Measurements from ENCODE around the gene KLHL21. TPM values are rescaled to one million over a fixed set of nuclear protein-coding genes. Genes with fewer than 3 reads are reported as not detected.

The KLHL21 gene
- total and polyA plus RNA-seq, 9 donors, result 14.4 to 40.4 (median 34.4) TPM

DNA sequence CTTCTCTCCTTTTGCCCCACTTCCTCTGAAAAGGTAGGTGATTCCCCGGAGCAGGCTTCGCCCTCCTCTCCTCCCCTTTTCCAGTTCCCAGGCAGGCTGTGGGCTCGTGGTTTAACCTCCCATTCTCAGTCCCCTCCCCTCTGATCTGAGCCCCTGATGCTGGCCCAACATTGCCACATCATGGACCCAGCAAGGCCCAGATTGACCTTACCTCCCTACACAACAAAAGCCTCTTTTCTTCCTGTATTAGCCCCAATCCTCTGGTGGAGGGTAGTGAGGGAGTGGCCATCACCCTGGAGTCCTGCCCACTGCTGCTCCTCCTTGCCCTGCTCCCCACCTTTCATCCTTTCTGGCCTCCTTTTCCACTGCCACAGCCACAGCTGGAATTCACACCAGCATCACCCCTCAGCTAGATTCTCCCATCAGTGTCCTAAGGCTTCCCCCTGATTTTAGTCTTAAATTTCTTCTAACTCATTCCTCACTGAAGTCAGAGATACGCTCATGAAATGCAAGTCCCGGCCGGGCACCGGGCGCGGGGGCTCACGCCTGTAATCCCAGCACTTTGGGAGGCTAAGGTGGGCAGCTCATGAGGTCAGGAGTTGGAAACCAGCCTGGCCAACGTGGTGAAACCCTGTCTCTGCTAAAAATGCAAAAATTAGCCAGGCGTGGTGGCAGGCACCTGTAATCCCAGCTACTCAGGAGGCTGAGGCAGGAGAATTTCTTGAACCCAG, 29.9 kb downstream of the KLHL21 start:
- no peaks in the 10 kb centered on the region for H3K9me3 ChIP-seq
- TF ChIP-seq EP300 (IDR thresholded peaks at IDR 0.05), result no peak
- TF ChIP-seq POLR2A (IDR thresholded peaks at IDR 0.05), result no peak
- TF ChIP-seq, protein P1, sequence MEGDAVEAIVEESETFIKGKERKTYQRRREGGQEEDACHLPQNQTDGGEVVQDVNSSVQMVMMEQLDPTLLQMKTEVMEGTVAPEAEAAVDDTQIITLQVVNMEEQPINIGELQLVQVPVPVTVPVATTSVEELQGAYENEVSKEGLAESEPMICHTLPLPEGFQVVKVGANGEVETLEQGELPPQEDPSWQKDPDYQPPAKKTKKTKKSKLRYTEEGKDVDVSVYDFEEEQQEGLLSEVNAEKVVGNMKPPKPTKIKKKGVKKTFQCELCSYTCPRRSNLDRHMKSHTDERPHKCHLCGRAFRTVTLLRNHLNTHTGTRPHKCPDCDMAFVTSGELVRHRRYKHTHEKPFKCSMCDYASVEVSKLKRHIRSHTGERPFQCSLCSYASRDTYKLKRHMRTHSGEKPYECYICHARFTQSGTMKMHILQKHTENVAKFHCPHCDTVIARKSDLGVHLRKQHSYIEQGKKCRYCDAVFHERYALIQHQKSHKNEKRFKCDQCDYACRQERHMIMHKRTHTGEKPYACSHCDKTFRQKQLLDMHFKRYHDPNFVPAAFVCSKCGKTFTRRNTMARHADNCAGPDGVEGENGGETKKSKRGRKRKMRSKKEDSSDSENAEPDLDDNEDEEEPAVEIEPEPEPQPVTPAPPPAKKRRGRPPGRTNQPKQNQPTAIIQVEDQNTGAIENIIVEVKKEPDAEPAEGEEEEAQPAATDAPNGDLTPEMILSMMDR (IDR thresholded peaks at IDR 0.05), result no peak
- H3K36me3 ChIP-seq, result no peaks in the 10 kb centered on the region
- DNase-seq, result no peak
- no peaks in the 10 kb centered on the region for H3K27me3 ChIP-seq
- 61 to 80% (median 69%) methylated on average over 12 of the region's 12 CpGs for WGBS, 3 donors
- intact Hi-C loops (cut with DNase I), result no loop called here
- H3K4me3 ChIP-seq, result no peak overlapping the region
- H3K27ac ChIP-seq, result no peak overlapping the region
- H3K4me1 ChIP-seq (ENCODE audit: insufficient read depth), result no peaks in the 10 kb centered on the region

DNA sequence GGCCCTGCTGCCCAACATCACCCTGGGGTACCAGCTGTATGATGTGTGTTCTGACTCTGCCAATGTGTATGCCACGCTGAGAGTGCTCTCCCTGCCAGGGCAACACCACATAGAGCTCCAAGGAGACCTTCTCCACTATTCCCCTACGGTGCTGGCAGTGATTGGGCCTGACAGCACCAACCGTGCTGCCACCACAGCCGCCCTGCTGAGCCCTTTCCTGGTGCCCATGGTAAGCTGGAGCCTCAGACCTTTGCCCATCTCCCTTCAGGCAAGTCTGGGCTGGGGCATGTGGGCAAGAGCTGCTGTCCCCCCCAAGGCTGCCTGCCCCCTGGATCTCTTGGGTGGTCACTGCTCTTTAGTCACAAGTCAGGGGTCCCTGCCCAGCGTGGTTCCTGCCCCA, 31.7 kb downstream of the KLHL21 start:
- Histone ChIP-seq H3K9me3 (no peaks in the 10 kb centered on the region), H3K4me3 (no peak overlapping the region), H3K27ac (no peak overlapping the region), H3K4me1 (ENCODE audit: insufficient read depth) (no peaks in the 10 kb centered on the region), H3K27me3 (no peaks in the 10 kb centered on the region), H3K36me3 (no peaks in the 10 kb centered on the region)
- DNase-seq, result no peak
- no peak for TF ChIP-seq POLR2A (IDR thresholded peaks at IDR 0.05)
- no peak for TF ChIP-seq EP300 (IDR thresholded peaks at IDR 0.05)
- TF ChIP-seq, protein P1 (IDR thresholded peaks at IDR 0.05), result no peak
- WGBS, 3 donors, result 70 to 73% (median 70%) methylated on average over 5 of the region's 5 CpGs
- intact Hi-C loops (cut with DNase I), result no loop called here

DNA sequence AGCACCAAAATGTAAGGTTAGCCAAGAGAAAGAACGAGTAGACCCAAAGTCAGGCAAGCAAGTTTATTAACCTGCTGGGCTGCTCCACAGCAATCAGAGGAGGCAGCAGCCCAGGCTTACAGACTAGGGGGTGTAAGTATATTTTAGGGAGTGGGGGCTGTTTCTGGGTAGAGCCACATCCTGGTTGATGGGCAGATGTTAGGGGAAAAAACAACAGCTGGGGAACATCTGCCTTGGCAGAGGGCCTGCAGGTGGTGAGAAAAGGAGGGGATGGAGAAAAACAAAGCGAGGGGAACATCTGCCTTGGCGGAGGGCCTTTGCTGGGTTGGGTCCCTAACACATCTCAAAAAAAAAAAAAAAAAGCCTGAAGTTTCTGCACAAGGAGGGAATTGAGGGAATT, 32.6 kb downstream of the KLHL21 start:
- H3K27me3 ChIP-seq, result no peaks in the 10 kb centered on the region
- DNase-seq, result no peak
- H3K9me3 ChIP-seq, result no peaks in the 10 kb centered on the region
- intact Hi-C loops (cut with DNase I), result no loop called here
- H3K36me3 ChIP-seq, result no peaks in the 10 kb centered on the region
- H3K4me1 ChIP-seq (ENCODE audit: insufficient read depth), result no peaks in the 10 kb centered on the region
- no peak for TF ChIP-seq POLR2A (IDR thresholded peaks at IDR 0.05)
- no peak for TF ChIP-seq EP300 (IDR thresholded peaks at IDR 0.05)
- TF ChIP-seq, protein P1 (IDR thresholded peaks at IDR 0.05), result no peak
- 38 to 40% (median 39%) methylated on average over 3 of the region's 3 CpGs for WGBS, 3 donors
- H3K27ac ChIP-seq, result no peak overlapping the region
- no peak overlapping the region for H3K4me3 ChIP-seq

DNA sequence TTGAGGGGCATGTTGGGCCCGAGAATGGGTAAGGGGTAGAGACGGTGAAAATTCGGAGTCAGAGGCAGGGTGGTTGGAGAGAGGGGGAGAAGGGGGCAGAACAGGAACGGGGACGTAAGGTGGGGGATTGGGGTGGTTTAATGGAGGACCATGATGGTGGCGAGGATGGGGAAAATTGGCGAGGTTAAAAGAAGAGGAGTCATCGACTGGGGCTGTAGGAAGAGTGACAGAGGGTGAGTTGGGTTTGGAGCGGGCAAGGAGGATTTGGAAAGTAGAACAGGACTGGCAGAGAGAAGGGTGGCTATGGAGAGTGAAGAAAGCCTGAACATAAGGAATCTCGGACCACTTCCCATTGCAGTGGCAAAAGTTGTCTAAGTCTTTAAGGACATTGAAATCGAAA, 33.6 kb downstream of the KLHL21 start:
- intact Hi-C loops (cut with DNase I), result loop anchor here in 1 of 4 donors (10.0 kb wide), 1 partner anchor 76 kb away; no protein-coding TSS in a partner anchor

More for the DNA sequence above, 33.6 kb downstream of the KLHL21 start:
- Histone ChIP-seq H3K4me3 (no peak overlapping the region), H3K27ac (no peak overlapping the region), H3K4me1 (ENCODE audit: insufficient read depth) (no peaks in the 10 kb centered on the region), H3K9me3 (no peaks in the 10 kb centered on the region), H3K27me3 (no peaks in the 10 kb centered on the region), H3K36me3 (no peaks in the 10 kb centered on the region)
- WGBS, 3 donors, result 89 to 91% (median 91%) methylated on average over 11 of the region's 11 CpGs
- DNase-seq, result no peak
- TF ChIP-seq, protein P1 (IDR thresholded peaks at IDR 0.05), result no peak
- TF ChIP-seq POLR2A (IDR thresholded peaks at IDR 0.05), result no peak

All from ovary (tissue), 9 donors.